ENCODE measurements around the gene TWIST2. TPM values are rescaled to one million over a fixed set of nuclear protein-coding genes. Genes with fewer than 3 reads are reported as not detected.

TWIST2 gene
- total RNA-seq, 4 donors from 2014 or later = 37.4 to 51.6 (median 47.4) TPM

DNA sequence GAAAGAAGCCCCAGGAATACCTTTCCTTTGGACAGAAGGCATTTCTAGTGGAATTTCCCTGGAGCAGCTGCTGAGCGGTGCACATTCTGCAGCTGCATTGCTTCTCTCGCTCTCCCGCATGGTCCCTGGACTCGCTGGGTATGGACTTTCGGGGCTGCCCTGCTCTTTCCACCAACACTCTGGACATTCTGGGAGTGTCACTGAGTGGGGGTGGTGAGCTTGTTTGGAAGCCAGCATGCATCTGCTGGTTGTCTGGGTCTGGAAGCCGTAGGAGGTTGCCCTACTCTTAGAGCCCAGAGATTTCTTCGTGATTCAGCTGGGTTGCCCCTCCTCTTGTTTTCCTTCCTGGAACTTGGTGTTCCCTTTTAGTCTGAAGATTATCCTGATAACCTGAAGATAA lies 52.6 kb downstream of the TWIST2 start:
- intact Hi-C loops (cut with DNase I) = no loop called here
- peaks cover 0 to 54% (median 45%) of the 10 kb centered on the region in 4 donors for H3K4me1 ChIP-seq
- no peaks in the 10 kb centered on the region for H3K36me3 ChIP-seq
- DNase-seq (ENCODE audit: extremely low spot score) = no peak
- TF ChIP-seq POLR2AphosphoS5 (IDR thresholded peaks at IDR 0.05) = no peak
- TF ChIP-seq EP300 (IDR thresholded peaks at IDR 0.05) = no peak
- TF ChIP-seq POLR2A (IDR thresholded peaks at IDR 0.05; ENCODE audit: low read depth) = no peak
- no peak for TF ChIP-seq CTCF (IDR thresholded peaks at IDR 0.05)
- no peak overlapping the region for H3K27ac ChIP-seq (replicated peaks in 1 of 4)
- no peaks in the 10 kb centered on the region for H3K27me3 ChIP-seq
- no peak overlapping the region for H3K4me3 ChIP-seq
- 92% methylated on average over 7 of the region's 7 CpGs for WGBS
- no peaks in the 10 kb centered on the region for H3K9me3 ChIP-seq

DNA sequence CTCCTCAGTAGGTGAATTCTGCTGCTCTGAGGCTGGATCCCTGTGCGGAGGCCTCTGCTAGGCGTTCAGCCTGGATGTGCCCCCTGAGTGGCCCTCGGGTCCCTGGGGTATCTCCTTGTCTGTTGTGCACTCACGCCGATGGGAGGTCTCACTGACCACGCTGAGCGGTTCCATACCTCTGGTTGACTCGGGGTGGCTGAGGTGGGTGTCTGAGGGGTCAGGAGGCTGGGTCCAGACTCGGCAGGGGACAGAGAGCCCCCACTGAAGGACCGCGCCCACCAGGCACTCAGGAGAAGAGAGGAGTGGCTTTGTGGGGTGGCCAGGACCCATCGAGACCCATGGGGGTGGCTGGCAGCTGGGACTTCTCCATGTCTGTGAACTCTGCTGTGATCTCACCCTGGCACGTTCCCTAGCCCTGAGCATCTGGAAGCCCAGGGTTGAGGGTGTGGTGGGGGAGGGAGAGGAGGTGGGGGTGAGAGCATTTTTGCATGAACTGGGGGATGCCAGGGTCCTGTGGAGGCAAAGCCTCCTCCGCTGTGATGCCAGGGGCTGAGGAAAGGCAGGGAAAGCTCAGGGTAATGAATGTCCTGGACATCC lies 53.7 kb downstream of the TWIST2 start:
- Histone ChIP-seq H3K4me3 (no peak overlapping the region), H3K27me3 (no peaks in the 10 kb centered on the region), H3K4me1 (peaks cover 0 to 44% (median 35%) of the 10 kb centered on the region in 4 donors), H3K27ac (replicated peaks in 1 of 4) (no peak overlapping the region), H3K9me3 (no peaks in the 10 kb centered on the region), H3K36me3 (no peaks in the 10 kb centered on the region)
- TF ChIP-seq CTCF (IDR thresholded peaks at IDR 0.05) (no peak), POLR2A (IDR thresholded peaks at IDR 0.05; ENCODE audit: low read depth) (no peak), EP300 (IDR thresholded peaks at IDR 0.05) (no peak), POLR2AphosphoS5 (IDR thresholded peaks at IDR 0.05) (no peak)
- no peak for DNase-seq (ENCODE audit: extremely low spot score)
- 91% methylated on average over 9 of the region's 14 CpGs for WGBS
- intact Hi-C loops (cut with DNase I) = no loop called here

DNA sequence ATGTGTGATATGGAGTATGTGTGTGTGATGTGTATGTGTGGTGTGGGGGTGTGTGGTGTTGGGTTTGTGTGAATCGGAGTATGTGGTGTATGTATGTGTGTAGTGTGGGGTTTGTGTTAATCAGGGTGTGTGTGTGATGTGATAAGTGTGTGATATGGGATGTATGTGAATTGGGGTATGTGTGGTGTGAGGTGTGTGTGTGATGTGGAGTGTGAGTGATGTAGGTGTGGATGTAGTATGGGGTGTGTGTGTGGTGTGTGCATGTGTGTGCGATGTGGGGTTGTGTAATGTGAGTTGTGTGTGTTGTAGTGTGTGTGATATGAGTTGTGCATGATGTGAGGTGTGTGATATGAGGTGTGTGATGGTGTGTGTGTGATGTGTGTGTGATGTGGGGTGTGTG lies 54.4 kb downstream of the TWIST2 start:
- intact Hi-C loops (cut with DNase I) = no loop called here

DNA sequence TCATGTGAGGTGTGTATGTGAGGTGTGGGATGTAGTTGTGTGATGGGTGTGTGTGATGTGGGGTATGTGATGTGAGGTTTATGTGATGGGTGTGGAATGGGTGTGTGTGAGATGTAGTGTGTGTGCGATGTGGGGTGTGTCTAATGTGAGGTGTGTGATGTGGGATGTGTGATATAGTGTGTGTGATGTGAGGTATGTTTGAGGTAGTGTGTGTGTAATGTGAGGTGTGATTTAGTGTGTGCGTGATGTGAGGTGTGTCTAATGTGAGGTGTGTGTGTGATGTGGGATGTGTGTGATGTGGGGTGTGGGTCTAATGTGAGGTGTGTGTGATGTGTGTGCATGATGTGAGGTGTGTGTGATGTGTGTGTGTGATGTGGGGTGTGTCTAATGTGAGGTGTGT lies 55.3 kb downstream of the TWIST2 start:
- H3K36me3 ChIP-seq = no peaks in the 10 kb centered on the region
- H3K27me3 ChIP-seq = no peaks in the 10 kb centered on the region
- TF ChIP-seq POLR2A (IDR thresholded peaks at IDR 0.05; ENCODE audit: low read depth) = no peak
- no peak for TF ChIP-seq EP300 (IDR thresholded peaks at IDR 0.05)
- TF ChIP-seq POLR2AphosphoS5 (IDR thresholded peaks at IDR 0.05) = no peak
- TF ChIP-seq CTCF (IDR thresholded peaks at IDR 0.05) = no peak
- H3K4me3 ChIP-seq = no peak overlapping the region
- peaks cover 0 to 29% (median 20%) of the 10 kb centered on the region in 4 donors for H3K4me1 ChIP-seq
- no peak for DNase-seq (ENCODE audit: extremely low spot score)
- WGBS = 93% methylated on average over 2 of the region's 2 CpGs
- H3K27ac ChIP-seq (replicated peaks in 1 of 4) = no peak overlapping the region
- no peaks in the 10 kb centered on the region for H3K9me3 ChIP-seq
- intact Hi-C loops (cut with DNase I) = no loop called here

More for the DNA sequence above, 54.4 kb downstream of the TWIST2 start:
- 96% methylated on average over 2 of the region's 2 CpGs for WGBS
- DNase-seq (ENCODE audit: extremely low spot score) = no peak
- Histone ChIP-seq H3K27ac (replicated peaks in 1 of 4) (no peak overlapping the region), H3K27me3 (no peaks in the 10 kb centered on the region), H3K4me3 (no peak overlapping the region), H3K9me3 (no peaks in the 10 kb centered on the region), H3K36me3 (no peaks in the 10 kb centered on the region), H3K4me1 (peaks cover 0 to 38% (median 28%) of the 10 kb centered on the region in 4 donors)
- TF ChIP-seq EP300 (IDR thresholded peaks at IDR 0.05) (no peak), POLR2AphosphoS5 (IDR thresholded peaks at IDR 0.05) (no peak), POLR2A (IDR thresholded peaks at IDR 0.05; ENCODE audit: low read depth) (no peak), CTCF (IDR thresholded peaks at IDR 0.05) (no peak)

GRCh38 chr2:238904177-238904576 lies 56.3 kb downstream of the TWIST2 start:
- no peak for TF ChIP-seq EP300 (IDR thresholded peaks at IDR 0.05)
- no peak for TF ChIP-seq CTCF (IDR thresholded peaks at IDR 0.05)
- TF ChIP-seq POLR2AphosphoS5 (IDR thresholded peaks at IDR 0.05) = no peak
- no peak for TF ChIP-seq POLR2A (IDR thresholded peaks at IDR 0.05; ENCODE audit: low read depth)
- intact Hi-C loops (cut with DNase I) = no loop called here
- DNase-seq (ENCODE audit: extremely low spot score) = no peak
- no peak overlapping the region for H3K4me3 ChIP-seq
- peaks cover 0 to 22% (median 14%) of the 10 kb centered on the region in 4 donors for H3K4me1 ChIP-seq
- no peaks in the 10 kb centered on the region for H3K36me3 ChIP-seq
- H3K27me3 ChIP-seq = no peaks in the 10 kb centered on the region
- no peak overlapping the region for H3K27ac ChIP-seq (replicated peaks in 1 of 4)
- H3K9me3 ChIP-seq = no peaks in the 10 kb centered on the region
- WGBS = 87% methylated on average over 3 of the region's 3 CpGs

Data from esophagus muscularis mucosa (tissue), 4 donors.